SK-N-SH (cell line): Measurements from ENCODE around the gene NPPB. TPM values are rescaled to one million over a fixed set of nuclear protein-coding genes. Genes with fewer than 3 reads are reported as not detected.

Experiments
- CTCF ChIA-PET: fragments of 300-600, 350-600 bp; formaldehyde crosslinking; extraction: SDS; loops from one replicate; lab custom pipeline; 2021; lab: Yijun Ruan, JAX
- POLR2A ChIA-PET: fragments of 350-600 bp; sonication (Branson Sonifier 250); formaldehyde crosslinking; extraction: SDS; loops from one replicate; lab custom pipeline; 2020; ENCODE audit warnings: antibody characterized with exemption, inconsistent platforms; lab: Yijun Ruan, JAX
- DNase-seq: peaks from one replicate; pipeline ENCODE4 v3.0.0; 2012
- H2AFZ ChIP-seq: fragments of 200-600 bp; sonication (generic); 2 replicates; pipeline ENCODE4 v1.8.1; 2016; ENCODE audit warnings: antibody characterized with exemption, mild to moderate bottlenecking, low read depth
- H3F3A ChIP-seq: fragments of 200-600 bp; sonication (generic); replicated peaks from 2 replicates; pipeline ENCODE3; 2016; ENCODE audit warnings: antibody characterized with exemption, mild to moderate bottlenecking; ENCODE audit not compliant: insufficient read depth
- H3K27ac ChIP-seq, 2 experiments: fragments of 200-500 bp in 1 of 2; fragments of 200-600 bp in 1 of 2; sonication (Bioruptor generic) in 1 of 2; sonication (generic), shearing (Covaris generic) in 1 of 2; 2 replicates each; pipeline versions ENCODE4 v1.5.1 to v1.6.1; 2014 to 2016; ENCODE audit warnings: low read depth in 2 of 2, inconsistent platforms in 1 of 2, low read length in 1 of 2, mild to moderate bottlenecking in 1 of 2, mixed read lengths in 1 of 2
- H3K27me3 ChIP-seq: fragments of 200-600 bp; sonication (generic), shearing (Covaris generic); 2 replicates; pipeline ENCODE4 v1.6.1; 2016; ENCODE audit warnings: mixed run types; ENCODE audit not compliant: insufficient read depth
- H3K36me3 ChIP-seq, 2 experiments: fragments of 200-500 bp in 1 of 2; fragments of 200-600 bp in 1 of 2; sonication (Bioruptor generic) in 1 of 2; sonication (generic) in 1 of 2; replicated peaks in 1 of 2; 2 replicates each; pipeline versions ENCODE3 to v1.5.1; 2014 to 2016; ENCODE audit warnings: low read length in 1 of 2, mild to moderate bottlenecking in 1 of 2; ENCODE audit not compliant: insufficient read depth in 2 of 2, control insufficient read depth in 1 of 2
- H3K4me1 ChIP-seq, 2 experiments: fragments of 200-500 bp in 1 of 2; fragments of 200-600 bp in 1 of 2; sonication (Bioruptor generic) in 1 of 2; sonication (generic), shearing (Covaris generic) in 1 of 2; 2 replicates each; pipeline versions ENCODE4 v1.5.1 to v1.6.1; 2014 to 2016; ENCODE audit warnings: low read depth in 1 of 2, low read length in 1 of 2, mixed run types in 1 of 2; ENCODE audit not compliant: insufficient read depth in 2 of 2, control insufficient read depth in 1 of 2
- H3K4me2 ChIP-seq: fragments of 200-600 bp; sonication (generic), shearing (Covaris generic); 2 replicates; pipeline ENCODE4 v1.6.1; 2017; ENCODE audit warnings: mixed run types
- H3K4me3 ChIP-seq, 2 experiments: fragments of 200-500 bp in 1 of 2; fragments of 200-600 bp in 1 of 2; sonication (Bioruptor generic) in 1 of 2; sonication (generic), shearing (Covaris generic) in 1 of 2; 2 replicates each; pipeline versions ENCODE4 v1.5.1 to v1.8.1; 2014 to 2016; ENCODE audit warnings: low read depth in 2 of 2, inconsistent platforms in 1 of 2, low read length in 1 of 2, mild to moderate bottlenecking in 1 of 2, mixed read lengths in 1 of 2, moderate library complexity in 1 of 2
- H3K79me2 ChIP-seq: fragments of 200-600 bp; sonication (generic); 2 replicates; pipeline ENCODE4 v1.8.1; 2017; ENCODE audit warnings: mild to moderate bottlenecking; ENCODE audit not compliant: insufficient read depth
- H3K9ac ChIP-seq: fragments of 200-600 bp; sonication (generic); 2 replicates; pipeline ENCODE4 v1.6.1; 2017; ENCODE audit warnings: mixed run types
- H3K9me2 ChIP-seq: fragments of 200-600 bp; sonication (generic); 2 replicates; pipeline ENCODE4 v1.6.1; 2017; ENCODE audit warnings: mixed run types
- H3K9me3 ChIP-seq: fragments of 200-600 bp; sonication (generic); 2 replicates; pipeline ENCODE4 v1.6.1; 2017; ENCODE audit warnings: mixed run types, mild to moderate bottlenecking, moderate library complexity
- H4K20me1 ChIP-seq: fragments of 200-600 bp; sonication (generic); 2 replicates; pipeline ENCODE4 v1.6.1; 2017; ENCODE audit warnings: mild to moderate bottlenecking, mixed run types; ENCODE audit not compliant: insufficient read depth
- CHD2 ChIP-seq: fragments of 150-350 bp; IDR thresholded peaks from 2 replicates; pipeline ENCODE4 v1.6.1; 2018; ENCODE audit warnings: low read length; ENCODE audit not compliant: partially characterized antibody
- ELF1 ChIP-seq: IDR thresholded peaks from 2 replicates; pipeline ENCODE4 v1.4.0; 2012
- EP300 ChIP-seq, 2 experiments: IDR thresholded peaks; 2 replicates each; pipeline versions ENCODE4 v1.4.0 to v1.6.1; 2012; ENCODE audit warnings: borderline replicate concordance in 1 of 2, low read depth in 1 of 2, low read length in 1 of 2
- FOSL2 ChIP-seq: IDR thresholded peaks from 2 replicates; pipeline ENCODE4 v1.4.0; 2012; ENCODE audit warnings: low read depth, mild to moderate bottlenecking, moderate library complexity, borderline replicate concordance
- FOXM1 ChIP-seq: IDR thresholded peaks from 2 replicates; pipeline ENCODE4 v1.4.0; 2012; ENCODE audit warnings: low read depth, mild to moderate bottlenecking
- MEF2A ChIP-seq: IDR thresholded peaks from 2 replicates; pipeline ENCODE4 v1.4.0; 2012; ENCODE audit warnings: low read depth, borderline replicate concordance
- POLR2AphosphoS5 ChIP-seq: IDR thresholded peaks from 2 replicates; pipeline ENCODE4 v1.6.1; 2012; ENCODE audit warnings: low read depth, low read length
- RAD21 ChIP-seq: IDR thresholded peaks from 2 replicates; pipeline ENCODE4 v1.6.1; 2012; ENCODE audit warnings: mild to moderate bottlenecking, low read length
- RCOR1 ChIP-seq: fragments of 150-350 bp; IDR thresholded peaks from 2 replicates; pipeline ENCODE4 v1.6.1; 2017; ENCODE audit warnings: antibody characterized with exemption, low read length
- RFX5 ChIP-seq: IDR thresholded peaks from 2 replicates; pipeline ENCODE4 v1.6.1; 2012; ENCODE audit warnings: mild to moderate bottlenecking, improper control_type of control experiment, low read length
- RXRA ChIP-seq: IDR thresholded peaks from 2 replicates; pipeline ENCODE4 v1.4.0; 2012; ENCODE audit warnings: low read depth, mild to moderate bottlenecking, borderline replicate concordance
- TAF1 ChIP-seq: IDR thresholded peaks from 2 replicates; pipeline ENCODE4 v1.6.1; 2012; ENCODE audit warnings: low read depth, mild to moderate bottlenecking, low read length, moderate library complexity, borderline replicate concordance
- TCF12 ChIP-seq: IDR thresholded peaks from 2 replicates; pipeline ENCODE4 v1.4.0; 2012
- WGBS: methylation state at CpG from one replicate; pipeline ENCODE4 v1.1.6; 2017; ENCODE audit warnings: low lambda C conversion rate; 5-methylcytosine and 5-hydroxymethylcytosine counted together
- polyA plus RNA-seq, 3 experiments: library from polyadenylated mRNA; depleted of rRNA; stranded (reverse); fragments of >200 nt; gene quantifications; 2 replicates each; pipeline ENCODE4 v1.2.3, GENCODE V29; 2012
- TF ChIP-seq, protein P1 (sequence below): fragments of 150-350 bp; IDR thresholded peaks from 2 replicates; pipeline ENCODE4 v1.6.1; 2016; ENCODE audit warnings: mild to moderate bottlenecking, low read depth, low read length
- TF ChIP-seq, protein P2 (sequence below): IDR thresholded peaks from 2 replicates; pipeline ENCODE4; 2012
- TF ChIP-seq, protein P3 (sequence below): fragments of 150-350 bp; IDR thresholded peaks from 2 replicates; pipeline ENCODE4 v1.6.1; 2017; ENCODE audit warnings: antibody characterized with exemption, low read length, low read depth, borderline replicate concordance

NPPB gene
- polyA plus RNA-seq, 1 of the 3 experiments (the other 2 are of a cell fraction), result 0.85 TPM

DNA sequence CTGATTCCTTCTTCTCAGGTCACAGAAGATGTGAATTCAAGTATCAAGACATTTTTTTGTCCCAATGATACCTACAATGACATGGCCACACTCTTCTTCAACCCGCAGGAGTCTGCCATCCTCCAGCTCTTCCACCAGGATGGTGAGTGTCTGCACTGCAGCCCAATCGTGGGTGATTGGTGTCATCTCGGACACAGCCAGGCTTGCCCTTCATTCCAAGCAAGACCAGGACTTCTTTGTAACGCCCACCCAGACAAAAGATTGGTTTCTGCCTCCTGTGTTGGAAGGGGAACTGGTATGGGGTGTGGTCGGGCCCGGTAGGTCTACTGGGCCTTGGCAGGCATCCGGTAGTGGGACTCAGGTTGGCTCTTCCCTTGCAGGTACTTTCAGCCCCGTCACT is 25.2 kb downstream of the NPPB start:
- Histone ChIP-seq H3K4me3 (no peak overlapping the region), H3K36me3 (peaks cover 27 to 83% of the 10 kb centered on the region in 2 experiments), H3K79me2 (no peaks in the 10 kb centered on the region), H3K27me3 (no peaks in the 10 kb centered on the region), H4K20me1 (peaks cover 3% of the 10 kb centered on the region; the same call in 1 of the 2 replicates), H3K4me1 (no peaks in the 10 kb centered on the region; a peak in 1 of 4 replicates), H3K27ac (no peak overlapping the region), H2AFZ (no peak overlapping the region), H3K9me3 (no peaks in the 10 kb centered on the region), H3K9ac (no peak overlapping the region), H3K4me2 (no peak overlapping the region), H3K9me2 (no peaks in the 10 kb centered on the region), H3F3A (no peaks in the 10 kb centered on the region)
- DNase-seq, result no peak
- ChIA-PET POLR2A (no interaction called here), CTCF (interaction anchor here (0.6 to 1.5 kb wide), 2 partner anchors 14 to 60 kb away, joined by 3 to 4 read pairs; no protein-coding TSS in a partner anchor)
- 100% methylated on average over 3 of the region's 8 CpGs for WGBS
- TF ChIP-seq ELF1, result no peak
- TF ChIP-seq, protein P1, sequence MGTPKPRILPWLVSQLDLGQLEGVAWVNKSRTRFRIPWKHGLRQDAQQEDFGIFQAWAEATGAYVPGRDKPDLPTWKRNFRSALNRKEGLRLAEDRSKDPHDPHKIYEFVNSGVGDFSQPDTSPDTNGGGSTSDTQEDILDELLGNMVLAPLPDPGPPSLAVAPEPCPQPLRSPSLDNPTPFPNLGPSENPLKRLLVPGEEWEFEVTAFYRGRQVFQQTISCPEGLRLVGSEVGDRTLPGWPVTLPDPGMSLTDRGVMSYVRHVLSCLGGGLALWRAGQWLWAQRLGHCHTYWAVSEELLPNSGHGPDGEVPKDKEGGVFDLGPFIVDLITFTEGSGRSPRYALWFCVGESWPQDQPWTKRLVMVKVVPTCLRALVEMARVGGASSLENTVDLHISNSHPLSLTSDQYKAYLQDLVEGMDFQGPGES, result no peak
- TF ChIP-seq RAD21, result no peak
- TF ChIP-seq RXRA, result no peak
- TF ChIP-seq, protein P2, sequence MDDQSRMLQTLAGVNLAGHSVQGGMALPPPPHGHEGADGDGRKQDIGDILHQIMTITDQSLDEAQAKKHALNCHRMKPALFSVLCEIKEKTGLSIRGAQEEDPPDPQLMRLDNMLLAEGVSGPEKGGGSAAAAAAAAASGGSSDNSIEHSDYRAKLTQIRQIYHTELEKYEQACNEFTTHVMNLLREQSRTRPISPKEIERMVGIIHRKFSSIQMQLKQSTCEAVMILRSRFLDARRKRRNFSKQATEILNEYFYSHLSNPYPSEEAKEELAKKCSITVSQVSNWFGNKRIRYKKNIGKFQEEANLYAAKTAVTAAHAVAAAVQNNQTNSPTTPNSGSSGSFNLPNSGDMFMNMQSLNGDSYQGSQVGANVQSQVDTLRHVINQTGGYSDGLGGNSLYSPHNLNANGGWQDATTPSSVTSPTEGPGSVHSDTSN, result no peak
- no peak for TF ChIP-seq TCF12
- TF ChIP-seq RFX5, result no peak
- TF ChIP-seq MEF2A, result no peak
- TF ChIP-seq POLR2AphosphoS5, result no peak
- no peak for TF ChIP-seq TAF1
- no peak for TF ChIP-seq FOXM1
- TF ChIP-seq EP300 (IDR thresholded peaks at IDR 0.05; ENCODE audit: borderline replicate concordance in 1 of 2, low read depth in 1 of 2, low read length in 1 of 2), result no peak
- no peak for TF ChIP-seq FOSL2
- TF ChIP-seq RCOR1, result no peak

DNA sequence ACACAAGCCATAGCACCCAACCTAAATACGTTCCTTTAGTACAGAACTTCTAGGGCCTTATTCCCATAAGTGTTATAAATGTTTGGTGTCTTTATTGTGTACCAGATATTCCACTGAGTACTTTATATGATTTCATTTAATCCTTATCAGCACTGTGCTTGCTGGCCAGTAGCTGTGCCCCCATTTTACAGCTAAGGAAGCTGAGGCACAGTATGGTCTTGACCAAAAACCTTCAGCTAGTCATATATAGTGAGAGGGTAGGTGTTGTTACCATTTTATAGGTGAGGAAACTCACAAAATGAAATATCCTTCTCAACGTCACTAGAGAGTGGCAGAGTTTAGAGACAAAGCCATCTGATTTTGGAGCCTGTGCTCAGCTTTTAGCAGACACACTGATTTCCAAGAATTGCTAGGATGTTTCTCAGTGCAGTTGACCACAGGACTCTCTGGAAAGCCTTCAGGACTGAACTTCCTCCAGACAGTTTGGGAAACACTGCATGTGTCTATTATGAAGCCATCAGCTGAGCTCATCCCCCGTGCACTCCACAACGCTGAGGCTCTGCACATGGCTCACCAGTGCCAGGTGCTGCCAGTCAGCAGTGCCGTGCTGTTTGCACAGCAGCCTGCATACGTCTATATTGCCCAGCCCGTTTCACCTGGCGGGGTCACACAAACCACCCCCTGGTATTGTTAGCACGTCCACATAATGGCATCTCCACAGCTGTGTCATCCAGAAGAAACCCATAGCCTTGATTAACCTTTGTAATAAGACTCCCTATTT is 26.6 kb downstream of the NPPB start:
- H3K9me3 ChIP-seq, result no peaks in the 10 kb centered on the region
- H3K27me3 ChIP-seq, result no peaks in the 10 kb centered on the region
- H4K20me1 ChIP-seq, result no peaks in the 10 kb centered on the region
- H3K79me2 ChIP-seq, result no peaks in the 10 kb centered on the region
- POLR2A ChIA-PET, result no interaction called here
- no peak for DNase-seq
- no peak overlapping the region for H3K4me2 ChIP-seq
- no peak overlapping the region for H3K27ac ChIP-seq
- no peak overlapping the region for H3K4me3 ChIP-seq
- no peak overlapping the region for H3K9ac ChIP-seq
- no peak overlapping the region for H2AFZ ChIP-seq
- CTCF ChIA-PET, result interaction anchor here (0.7 to 1.1 kb wide), 4 partner anchors 13 to 76 kb away, joined by 3 to 4 read pairs (median 3); no protein-coding TSS in a partner anchor
- no peaks in the 10 kb centered on the region for H3K9me2 ChIP-seq
- H3K36me3 ChIP-seq, result peaks cover 28 to 78% of the 10 kb centered on the region in 2 experiments
- 90% methylated on average over 9 of the region's 9 CpGs for WGBS
- no peak for TF ChIP-seq CHD2
- TF ChIP-seq RAD21, result no peak
- TF ChIP-seq, protein P3, sequence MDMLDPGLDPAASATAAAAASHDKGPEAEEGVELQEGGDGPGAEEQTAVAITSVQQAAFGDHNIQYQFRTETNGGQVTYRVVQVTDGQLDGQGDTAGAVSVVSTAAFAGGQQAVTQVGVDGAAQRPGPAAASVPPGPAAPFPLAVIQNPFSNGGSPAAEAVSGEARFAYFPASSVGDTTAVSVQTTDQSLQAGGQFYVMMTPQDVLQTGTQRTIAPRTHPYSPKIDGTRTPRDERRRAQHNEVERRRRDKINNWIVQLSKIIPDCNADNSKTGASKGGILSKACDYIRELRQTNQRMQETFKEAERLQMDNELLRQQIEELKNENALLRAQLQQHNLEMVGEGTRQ, result no peak
- no peaks in the 10 kb centered on the region for H3F3A ChIP-seq
- no peaks in the 10 kb centered on the region for H3K4me1 ChIP-seq
